A673 (cell line): ENCODE measurements around the gene RABIF.

Experiments used
- EZH2 ChIP-seq: fragments of 200-600 bp; sonication (generic); IDR thresholded peaks from 2 replicates; pipeline ENCODE4 v1.6.1; 2017; ENCODE audit warnings: borderline replicate concordance, low read depth, mild to moderate bottlenecking, mixed read lengths, antibody characterized with exemption, low read length; ENCODE audit not compliant: poor library complexity, severe bottlenecking
- TF ChIP-seq, protein P1 (sequence below): fragments of 300-800, 200-600 bp; sonication (generic); conservative IDR thresholded peaks from 2 replicates; pipeline ENCODE4 v1.5.1; 2017; ENCODE audit warnings: low read depth, mild to moderate bottlenecking, antibody characterized with exemption, low read length, moderate library complexity, mixed read lengths

DNA sequence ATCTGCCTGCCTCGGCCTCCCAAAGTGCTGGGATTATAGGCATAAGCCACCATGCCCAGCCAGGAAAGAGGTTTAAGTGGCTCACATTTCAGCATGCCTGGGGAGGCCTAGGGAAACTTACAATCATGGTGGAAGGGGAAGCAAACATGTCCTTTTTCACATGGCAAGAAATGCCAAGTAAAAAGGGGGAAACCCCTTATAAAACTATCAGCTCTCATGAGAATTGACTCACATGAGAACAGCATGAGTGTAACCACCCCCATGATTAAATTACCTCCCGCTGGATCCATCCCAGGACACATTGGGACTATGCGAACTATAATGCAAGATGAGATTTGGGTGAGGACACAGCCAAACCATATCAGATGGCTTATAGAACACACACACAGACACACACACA lies 46.9 kb upstream of the RABIF start:
- TF ChIP-seq, protein P1, sequence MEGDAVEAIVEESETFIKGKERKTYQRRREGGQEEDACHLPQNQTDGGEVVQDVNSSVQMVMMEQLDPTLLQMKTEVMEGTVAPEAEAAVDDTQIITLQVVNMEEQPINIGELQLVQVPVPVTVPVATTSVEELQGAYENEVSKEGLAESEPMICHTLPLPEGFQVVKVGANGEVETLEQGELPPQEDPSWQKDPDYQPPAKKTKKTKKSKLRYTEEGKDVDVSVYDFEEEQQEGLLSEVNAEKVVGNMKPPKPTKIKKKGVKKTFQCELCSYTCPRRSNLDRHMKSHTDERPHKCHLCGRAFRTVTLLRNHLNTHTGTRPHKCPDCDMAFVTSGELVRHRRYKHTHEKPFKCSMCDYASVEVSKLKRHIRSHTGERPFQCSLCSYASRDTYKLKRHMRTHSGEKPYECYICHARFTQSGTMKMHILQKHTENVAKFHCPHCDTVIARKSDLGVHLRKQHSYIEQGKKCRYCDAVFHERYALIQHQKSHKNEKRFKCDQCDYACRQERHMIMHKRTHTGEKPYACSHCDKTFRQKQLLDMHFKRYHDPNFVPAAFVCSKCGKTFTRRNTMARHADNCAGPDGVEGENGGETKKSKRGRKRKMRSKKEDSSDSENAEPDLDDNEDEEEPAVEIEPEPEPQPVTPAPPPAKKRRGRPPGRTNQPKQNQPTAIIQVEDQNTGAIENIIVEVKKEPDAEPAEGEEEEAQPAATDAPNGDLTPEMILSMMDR, result no peak
- TF ChIP-seq EZH2, result no peak
